ENCODE results near the gene DSE.

The DSE gene

GRCh38 chr6:116405138-116405537 is 34.4 kb downstream of the DSE start:
- no peak for TF ChIP-seq CTCF (conservative IDR thresholded peaks at IDR 0.05)
- no peak overlapping the region for H3K27ac ChIP-seq

GRCh38 chr6:116405652-116406356 is 35.1 kb downstream of the DSE start:
- no peak overlapping the region for H3K27ac ChIP-seq
- no peak for TF ChIP-seq CTCF (conservative IDR thresholded peaks at IDR 0.05)

- H3K27ac ChIP-seq: no peak overlapping the region
Measured at GRCh38 chr6:116406678-116407345, 36.1 kb downstream of the DSE start.

GRCh38 chr6:116408491-116408890 is 37.7 kb downstream of the DSE start:
- no peak for TF ChIP-seq CTCF (conservative IDR thresholded peaks at IDR 0.05)

More at GRCh38 chr6:116406678-116407345, 36.1 kb downstream of the DSE start:
- no peak for TF ChIP-seq CTCF (conservative IDR thresholded peaks at IDR 0.05)

GRCh38 chr6:116409756-116410155 is 39.0 kb downstream of the DSE start:
- TF ChIP-seq CTCF (conservative IDR thresholded peaks at IDR 0.05): no peak
- H3K27ac ChIP-seq: no peak overlapping the region

More at GRCh38 chr6:116408491-116408890, 37.7 kb downstream of the DSE start:
- no peak overlapping the region for H3K27ac ChIP-seq

GRCh38 chr6:116411284-116411623 is 40.5 kb downstream of the DSE start:
- no peak overlapping the region for H3K27ac ChIP-seq
- no peak for TF ChIP-seq CTCF (conservative IDR thresholded peaks at IDR 0.05)

GRCh38 chr6:116412270-116412669 is 41.5 kb downstream of the DSE start:
- TF ChIP-seq CTCF (conservative IDR thresholded peaks at IDR 0.05): no peak
- H3K27ac ChIP-seq: no peak overlapping the region

Data from VCaP (cell line).